B cell (primary cell): ENCODE data around the gene THRAP3. TPM values are rescaled to one million over a fixed set of nuclear protein-coding genes. Genes with fewer than 3 reads are reported as not detected.

Experiments used
- ATAC-seq: fragments of 200-7000 bp; cut with Tn5 transposase; one replicate; pipeline ENCODE4 v1.10.0; 2021; ENCODE audit warnings: low read depth, mild to moderate bottlenecking, moderate number of reproducible peaks, moderate library complexity
- CTCF ChIA-PET: fragments of 350-600 bp; sonication (Branson Sonifier 250); formaldehyde crosslinking; loops from one replicate; lab custom pipeline; 2021; ENCODE audit warnings: antibody characterized with exemption, inconsistent platforms; lab: Charles Lee
- POLR2A ChIA-PET: fragments of 350-600 bp; sonication (Branson Sonifier 250); formaldehyde crosslinking; loops from one replicate; lab custom pipeline; 2021; ENCODE audit warnings: antibody characterized with exemption; lab: Charles Lee
- DNase-seq: peaks from one replicate; pipeline ENCODE4 v3.0.0; 2013
- H2AFZ ChIP-seq: 2 replicates; pipeline ENCODE4 v1.6.1; 2012; ENCODE audit warnings: mild to moderate bottlenecking, low read depth, low read length; ENCODE audit not compliant: insufficient read depth, poor library complexity, severe bottlenecking
- H3K27ac ChIP-seq, 2 donors: 1 replicate in 1 of 2; 2 replicates in 1 of 2; pipeline ENCODE4 v1.5.1; 2012 to 2013; ENCODE audit warnings: low read length in 2 of 2, mild to moderate bottlenecking in 2 of 2, moderate library complexity in 1 of 2
- H3K27me3 ChIP-seq, 4 experiments: fragments of 200-600 bp in 1 of 4; sonication (generic) in 1 of 4; replicated peaks in 1 of 4; 1 replicate in 2 of 4; 2 replicates in 2 of 4; pipeline versions ENCODE4 v1.6.1 to v1.7.0; 2013 to 2016; ENCODE audit warnings: low read length in 3 of 4, mild to moderate bottlenecking in 2 of 4, mixed read lengths in 1 of 4, moderate library complexity in 1 of 4; ENCODE audit not compliant: insufficient read depth in 4 of 4, control insufficient read depth in 3 of 4; ENCODE audit errors: control extremely low read depth in 1 of 4
- H3K36me3 ChIP-seq, 2 experiments: replicated peaks in 1 of 2; 1 replicate in 1 of 2; 2 replicates in 1 of 2; pipeline versions ENCODE4 v1.6.1 to v1.7.1; 2013; ENCODE audit warnings: low read length in 1 of 2; ENCODE audit not compliant: insufficient read depth in 2 of 2, control insufficient read depth in 1 of 2; ENCODE audit errors: control extremely low read depth in 1 of 2, extremely low read depth in 1 of 2
- H3K4me1 ChIP-seq, 2 donors: fragments of 200-600 bp in 1 of 2; sonication (generic) in 1 of 2; 1 replicate in 1 of 2; 2 replicates in 1 of 2; pipeline versions ENCODE4 v1.5.1 to v1.6.1; 2013 to 2017; ENCODE audit warnings: low read length in 2 of 2; ENCODE audit not compliant: control insufficient read depth in 2 of 2, insufficient read depth in 2 of 2
- H3K4me2 ChIP-seq: replicated peaks from 2 replicates; pipeline ENCODE3; 2012; ENCODE audit warnings: mild to moderate bottlenecking, low read depth, low read length; ENCODE audit not compliant: poor library complexity, severe bottlenecking
- H3K4me3 ChIP-seq, 5 experiments: fragments of 200-600 bp in 1 of 5; sonication (generic) in 1 of 5; 1 replicate in 3 of 5; 2 replicates in 2 of 5; pipeline versions ENCODE4 v1.5.1 to v1.7.0; 2011 to 2016; ENCODE audit warnings: low read length in 4 of 5, mild to moderate bottlenecking in 4 of 5, low read depth in 2 of 5, control low read depth in 1 of 5, moderate library complexity in 1 of 5; ENCODE audit not compliant: insufficient read depth in 1 of 5; ENCODE audit errors: control extremely low read depth in 1 of 5, extremely low read depth in 1 of 5
- H3K79me2 ChIP-seq: fragments of 200-600 bp; sonication (generic); one replicate; pipeline ENCODE4 v1.6.0; 2016; ENCODE audit warnings: low read length; ENCODE audit not compliant: control insufficient read depth, insufficient read depth
- H3K9ac ChIP-seq: fragments of 200-600 bp; sonication (generic); 2 replicates; pipeline ENCODE4 v1.6.1; 2017; ENCODE audit warnings: mild to moderate bottlenecking, low read length, moderate library complexity
- H3K9me3 ChIP-seq, 3 donors: one replicate each; pipeline versions ENCODE4 v1.6.1 to v1.7.1; 2013; ENCODE audit warnings: low read length in 2 of 3; ENCODE audit not compliant: control insufficient read depth in 2 of 3, insufficient read depth in 1 of 3; ENCODE audit errors: control extremely low read depth in 1 of 3
- H4K20me1 ChIP-seq: 2 replicates; pipeline ENCODE4 v1.6.0; 2012; ENCODE audit warnings: mild to moderate bottlenecking, low read length; ENCODE audit not compliant: insufficient read depth, control insufficient read depth, poor library complexity, severe bottlenecking
- H3K27ac Mint-ChIP-seq: one replicate; pipeline ENCODE4 v1.8.0; 2021; ENCODE audit warnings: mixed read lengths
- H3K27me3 Mint-ChIP-seq: one replicate; pipeline ENCODE4 v1.8.0; 2021; ENCODE audit warnings: mixed read lengths
- H3K4me1 Mint-ChIP-seq: one replicate; pipeline ENCODE4 v1.8.0; 2021; ENCODE audit warnings: mixed read lengths
- H3K4me3 Mint-ChIP-seq: one replicate; pipeline ENCODE4 v1.8.0; 2021; ENCODE audit warnings: mixed read lengths
- H3K9me3 Mint-ChIP-seq: one replicate; pipeline ENCODE4 v1.8.0; 2022; ENCODE audit warnings: mixed read lengths; ENCODE audit not compliant: insufficient read depth
- EZH2 ChIP-seq: IDR thresholded peaks from 2 replicates; pipeline ENCODE4 v1.6.1; 2012; ENCODE audit warnings: borderline replicate concordance, low read depth, mild to moderate bottlenecking, moderate library complexity, low read length; ENCODE audit not compliant: insufficient read depth, poor library complexity, severe bottlenecking
- WGBS: methylation state at CpG from one replicate; pipeline ENCODE4 v1.1.5; 2013; ENCODE audit warnings: missing lambda C conversion rate; ENCODE audit not compliant: insufficient coverage; 5-methylcytosine and 5-hydroxymethylcytosine counted together
- intact Hi-C: fragments of 100-400 bp; cut with micrococcal nuclease; formaldehyde crosslinking; loops from one replicate; pipeline ENCODE4 v1.10.0; 2022
- polyA plus RNA-seq: library from polyadenylated mRNA; depleted of rRNA; stranded (reverse); fragments of >200 nt; gene quantifications from 2 replicates; pipeline ENCODE4 v1.2.3, GENCODE V29; 2012
- total RNA-seq, 2 donors: library from RNA; stranded (reverse); fragments of 120-200 nt in 1 of 2; gene quantifications; 1 replicate in 1 of 2; 2 replicates in 1 of 2; pipeline versions ENCODE4 v1.2.3 to v1.2.4, GENCODE V29; 2013 to 2022
- TF ChIP-seq, protein P1 (sequence below): fragments of 200-600 bp; IDR thresholded peaks from one replicate; pipeline ENCODE4 v1.8.0; 2022; ENCODE audit warnings: antibody characterized with exemption, mild to moderate bottlenecking

The THRAP3 gene
- total and polyA plus RNA-seq, 2 donors (not counting 1 experiment from before 2014, with no cell fraction given), result 64.1 to 153 TPM

- 98% methylated on average over 24 of the region's 24 CpGs for WGBS
Measured at GRCh38 chr1:36343651-36344394, 119.6 kb downstream of the THRAP3 start.

GRCh38 chr1:36344395-36344680 is 120.1 kb downstream of the THRAP3 start:
- DNase-seq, result no peak
- WGBS, result 96% methylated on average over 7 of the region's 8 CpGs
- no peaks in the 10 kb centered on the region for H3K9me3 ChIP-seq
- no peak for ATAC-seq
- H3K27ac ChIP-seq, result no peak overlapping the region
- H3K9ac ChIP-seq, result no peak overlapping the region
- TF ChIP-seq, protein P1, sequence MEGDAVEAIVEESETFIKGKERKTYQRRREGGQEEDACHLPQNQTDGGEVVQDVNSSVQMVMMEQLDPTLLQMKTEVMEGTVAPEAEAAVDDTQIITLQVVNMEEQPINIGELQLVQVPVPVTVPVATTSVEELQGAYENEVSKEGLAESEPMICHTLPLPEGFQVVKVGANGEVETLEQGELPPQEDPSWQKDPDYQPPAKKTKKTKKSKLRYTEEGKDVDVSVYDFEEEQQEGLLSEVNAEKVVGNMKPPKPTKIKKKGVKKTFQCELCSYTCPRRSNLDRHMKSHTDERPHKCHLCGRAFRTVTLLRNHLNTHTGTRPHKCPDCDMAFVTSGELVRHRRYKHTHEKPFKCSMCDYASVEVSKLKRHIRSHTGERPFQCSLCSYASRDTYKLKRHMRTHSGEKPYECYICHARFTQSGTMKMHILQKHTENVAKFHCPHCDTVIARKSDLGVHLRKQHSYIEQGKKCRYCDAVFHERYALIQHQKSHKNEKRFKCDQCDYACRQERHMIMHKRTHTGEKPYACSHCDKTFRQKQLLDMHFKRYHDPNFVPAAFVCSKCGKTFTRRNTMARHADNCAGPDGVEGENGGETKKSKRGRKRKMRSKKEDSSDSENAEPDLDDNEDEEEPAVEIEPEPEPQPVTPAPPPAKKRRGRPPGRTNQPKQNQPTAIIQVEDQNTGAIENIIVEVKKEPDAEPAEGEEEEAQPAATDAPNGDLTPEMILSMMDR, result no peak
- no peaks in the 10 kb centered on the region for H3K79me2 ChIP-seq
- no peak overlapping the region for H3K27ac Mint-ChIP-seq
- no peak overlapping the region for H3K4me2 ChIP-seq
- intact Hi-C loops, result no loop called here
- peaks cover 3% of the 10 kb centered on the region in 2 donors for H3K4me1 ChIP-seq
- no peak overlapping the region for H3K4me3 ChIP-seq
- H3K27me3 ChIP-seq, result no peaks in the 10 kb centered on the region
- no peak overlapping the region for H3K4me3 Mint-ChIP-seq
- H3K27me3 Mint-ChIP-seq, result no peaks in the 10 kb centered on the region
- no peak overlapping the region for H2AFZ ChIP-seq
- POLR2A ChIA-PET, result no interaction called here
- peaks cover 4 to 81% of the 10 kb centered on the region in 2 experiments for H3K36me3 ChIP-seq
- peaks cover 15% of the 10 kb centered on the region for H4K20me1 ChIP-seq
- CTCF ChIA-PET, result interaction anchor here (0.5 to 6.0 kb wide), 6 partner anchors 24 to 80 kb away, joined by 3 to 98 read pairs (median 3); no protein-coding TSS in a partner anchor
- no peaks in the 10 kb centered on the region for H3K9me3 Mint-ChIP-seq
- H3K4me1 Mint-ChIP-seq, result peaks cover 7% of the 10 kb centered on the region

More at GRCh38 chr1:36343651-36344394, 119.6 kb downstream of the THRAP3 start:
- Histone ChIP-seq H3K9me3 (no peaks in the 10 kb centered on the region), H3K9ac (no peak overlapping the region), H3K4me2 (no peak overlapping the region), H4K20me1 (peaks cover 15% of the 10 kb centered on the region), H3K27ac (no peak overlapping the region), H3K27me3 (no peaks in the 10 kb centered on the region), H3K4me3 (no peak overlapping the region), H3K79me2 (no peaks in the 10 kb centered on the region), H3K4me1 (peaks cover 0 to 5% of the 10 kb centered on the region in 2 donors), H2AFZ (no peak overlapping the region), H3K36me3 (peaks cover 4 to 77% of the 10 kb centered on the region in 2 experiments)
- TF ChIP-seq, protein P1, result no peak
- TF ChIP-seq EZH2, result no peak
- intact Hi-C loops, result loop anchor here (2.0 kb wide), 1 partner anchor 25 kb away; no protein-coding TSS in a partner anchor
- CTCF ChIA-PET, result interaction anchor here (0.5 to 6.0 kb wide), 17 partner anchors 8 to 194 kb away, joined by 3 to 98 read pairs (median 6); partner anchors contain the start of genes LSM10 and TRAPPC3
- no peak for ATAC-seq
- Mint-ChIP-seq H3K4me1 (peaks cover 7% of the 10 kb centered on the region), H3K27me3 (no peaks in the 10 kb centered on the region), H3K4me3 (no peak overlapping the region), H3K9me3 (no peaks in the 10 kb centered on the region), H3K27ac (no peak overlapping the region)
- POLR2A ChIA-PET, result no interaction called here
- DNase-seq, result no peak
